Measurements from ENCODE around the gene PMM1.
A peak's percentile ranks its signal among the peaks of the same experiment; 100 is the strongest.

The PMM1 gene

GRCh38 chr22:41608386-41608785, 18.7 kb upstream of the PMM1 start:
- Histone ChIP-seq H3K4me3 (ENCODE audit: low read depth in 1 of 2, low read length in 2 of 2) (no peak overlapping the region), H2AFZ (ENCODE audit: low read depth, low read length) (no peak overlapping the region), H3K4me1 (ENCODE audit: insufficient read depth, low read length) (no peaks in the 10 kb centered on the region), H3K79me2 (ENCODE audit: insufficient read depth, low read length) (no peaks in the 10 kb centered on the region), H3K27me3 (ENCODE audit: insufficient read depth, low read length, poor library complexity) (no peaks in the 10 kb centered on the region), H3K9me3 (ENCODE audit: insufficient read depth, low read length, severe bottlenecking) (no peaks in the 10 kb centered on the region), H3K9ac (ENCODE audit: low read depth, low read length) (no peak overlapping the region), H3K4me2 (ENCODE audit: insufficient read depth, low read length) (no peak overlapping the region), H3K27ac (ENCODE audit: low read length) (no peak overlapping the region), H3K36me3 (ENCODE audit: insufficient read depth, low read length) (peaks cover 18% of the 10 kb centered on the region; the same call in 1 of the 2 replicates), H4K20me1 (ENCODE audit: insufficient read depth, low read length) (peaks cover 74% of the 10 kb centered on the region; the same call in 1 of the 2 replicates)
- no peak for DNase-seq
- TF ChIP-seq, protein P1, sequence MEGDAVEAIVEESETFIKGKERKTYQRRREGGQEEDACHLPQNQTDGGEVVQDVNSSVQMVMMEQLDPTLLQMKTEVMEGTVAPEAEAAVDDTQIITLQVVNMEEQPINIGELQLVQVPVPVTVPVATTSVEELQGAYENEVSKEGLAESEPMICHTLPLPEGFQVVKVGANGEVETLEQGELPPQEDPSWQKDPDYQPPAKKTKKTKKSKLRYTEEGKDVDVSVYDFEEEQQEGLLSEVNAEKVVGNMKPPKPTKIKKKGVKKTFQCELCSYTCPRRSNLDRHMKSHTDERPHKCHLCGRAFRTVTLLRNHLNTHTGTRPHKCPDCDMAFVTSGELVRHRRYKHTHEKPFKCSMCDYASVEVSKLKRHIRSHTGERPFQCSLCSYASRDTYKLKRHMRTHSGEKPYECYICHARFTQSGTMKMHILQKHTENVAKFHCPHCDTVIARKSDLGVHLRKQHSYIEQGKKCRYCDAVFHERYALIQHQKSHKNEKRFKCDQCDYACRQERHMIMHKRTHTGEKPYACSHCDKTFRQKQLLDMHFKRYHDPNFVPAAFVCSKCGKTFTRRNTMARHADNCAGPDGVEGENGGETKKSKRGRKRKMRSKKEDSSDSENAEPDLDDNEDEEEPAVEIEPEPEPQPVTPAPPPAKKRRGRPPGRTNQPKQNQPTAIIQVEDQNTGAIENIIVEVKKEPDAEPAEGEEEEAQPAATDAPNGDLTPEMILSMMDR (IDR thresholded peaks at IDR 0.05; ENCODE audit: borderline replicate concordance, extremely low read depth, low read length, poor library complexity, severe bottlenecking), result no peak
- no peak for TF ChIP-seq EZH2 (IDR thresholded peaks at IDR 0.05; ENCODE audit: borderline replicate concordance, low read depth, low read length, severe bottlenecking)
- ATAC-seq (ENCODE audit: insufficient read depth, low read depth), result no peak

DNA sequence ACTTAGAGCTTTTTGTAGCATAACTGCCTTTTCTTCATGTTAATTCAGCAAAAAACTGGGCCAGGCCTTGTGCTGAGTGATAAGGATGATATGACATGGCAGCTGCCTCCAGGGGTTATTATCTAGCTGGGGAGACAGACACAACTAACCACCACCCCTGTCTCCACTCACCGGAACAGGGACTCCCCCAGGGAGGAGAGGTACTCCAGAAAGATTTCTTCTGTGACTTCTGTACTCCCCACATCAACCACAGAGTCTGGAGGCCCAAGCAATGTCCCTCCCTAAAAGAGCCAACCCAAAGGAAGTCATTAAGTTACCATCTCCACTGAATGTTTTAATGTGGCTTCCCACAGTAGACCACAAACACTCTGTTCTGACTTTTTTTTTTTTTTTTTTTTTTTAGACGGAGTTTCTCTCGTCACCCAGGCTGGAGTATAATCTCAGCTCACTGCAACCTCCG, 14.3 kb upstream of the PMM1 start:
- H3K9ac ChIP-seq (ENCODE audit: low read depth, low read length), result no peak overlapping the region
- TF ChIP-seq, protein P1 (IDR thresholded peaks at IDR 0.05; ENCODE audit: borderline replicate concordance, extremely low read depth, low read length, poor library complexity, severe bottlenecking), result no peak
- TF ChIP-seq EZH2 (IDR thresholded peaks at IDR 0.05; ENCODE audit: borderline replicate concordance, low read depth, low read length, severe bottlenecking), result no peak
- DNase-seq, result peak; percentile 70
- peaks cover 61% of the 10 kb centered on the region; the same call in 1 of the 2 replicates for H4K20me1 ChIP-seq (ENCODE audit: insufficient read depth, low read length)
- no peaks in the 10 kb centered on the region for H3K27me3 ChIP-seq (ENCODE audit: insufficient read depth, low read length, poor library complexity)
- H3K4me3 ChIP-seq (ENCODE audit: low read depth in 1 of 2, low read length in 2 of 2), result no peak overlapping the region
- H3K4me2 ChIP-seq (ENCODE audit: insufficient read depth, low read length), result no peak overlapping the region
- H3K79me2 ChIP-seq (ENCODE audit: insufficient read depth, low read length), result no peaks in the 10 kb centered on the region
- H3K27ac ChIP-seq (ENCODE audit: low read length), result no peak overlapping the region
- peaks cover 36% of the 10 kb centered on the region for H3K36me3 ChIP-seq (ENCODE audit: insufficient read depth, low read length)
- peak; percentile 97 for ATAC-seq (ENCODE audit: insufficient read depth, low read depth)
- H3K4me1 ChIP-seq (ENCODE audit: insufficient read depth, low read length), result no peaks in the 10 kb centered on the region
- H3K9me3 ChIP-seq (ENCODE audit: insufficient read depth, low read length, severe bottlenecking), result no peaks in the 10 kb centered on the region
- no peak overlapping the region for H2AFZ ChIP-seq (ENCODE audit: low read depth, low read length)

DNA sequence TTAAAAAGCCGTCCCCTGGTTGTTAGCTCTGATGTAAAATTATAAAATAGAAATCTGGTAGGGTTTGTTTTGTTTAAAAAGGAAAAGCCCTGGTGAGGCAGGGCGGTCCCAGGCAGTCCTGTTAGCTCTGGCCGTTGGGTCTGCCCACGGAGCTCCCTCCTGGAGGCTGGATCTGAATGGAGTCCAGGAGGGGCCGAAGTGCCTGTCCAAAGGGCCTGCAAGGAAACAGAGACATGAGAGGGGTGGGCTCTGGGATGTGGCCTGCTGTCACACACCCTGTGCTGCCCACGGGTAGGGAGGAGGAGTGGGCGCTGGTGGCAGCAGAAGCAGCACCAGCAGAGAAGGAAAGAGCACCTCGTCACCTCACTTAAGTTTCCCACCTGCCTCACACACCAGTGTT, 11.3 kb upstream of the PMM1 start:
- H2AFZ ChIP-seq (ENCODE audit: low read depth, low read length), result no peak overlapping the region
- peaks cover 52% of the 10 kb centered on the region for H4K20me1 ChIP-seq (ENCODE audit: insufficient read depth, low read length)
- no peaks in the 10 kb centered on the region for H3K79me2 ChIP-seq (ENCODE audit: insufficient read depth, low read length)
- H3K9ac ChIP-seq (ENCODE audit: low read depth, low read length), result no peak overlapping the region
- ATAC-seq (ENCODE audit: insufficient read depth, low read depth) (no peak), DNase-seq (no peak)
- H3K27ac ChIP-seq (ENCODE audit: low read length), result no peak overlapping the region
- H3K4me2 ChIP-seq (ENCODE audit: insufficient read depth, low read length), result no peak overlapping the region
- no peak for TF ChIP-seq EZH2 (IDR thresholded peaks at IDR 0.05; ENCODE audit: borderline replicate concordance, low read depth, low read length, severe bottlenecking)
- TF ChIP-seq, protein P1 (IDR thresholded peaks at IDR 0.05; ENCODE audit: borderline replicate concordance, extremely low read depth, low read length, poor library complexity, severe bottlenecking), result no peak
- no peaks in the 10 kb centered on the region for H3K27me3 ChIP-seq (ENCODE audit: insufficient read depth, low read length, poor library complexity)
- H3K4me1 ChIP-seq (ENCODE audit: insufficient read depth, low read length), result no peaks in the 10 kb centered on the region
- no peak overlapping the region for H3K4me3 ChIP-seq (ENCODE audit: low read depth in 1 of 2, low read length in 2 of 2)
- peaks cover 27% of the 10 kb centered on the region for H3K36me3 ChIP-seq (ENCODE audit: insufficient read depth, low read length)
- H3K9me3 ChIP-seq (ENCODE audit: insufficient read depth, low read length, severe bottlenecking), result no peaks in the 10 kb centered on the region
